GM12891 (cell line): ENCODE data around the gene SMARCA5.

Source experiments
- POLR2A ChIP-seq: IDR thresholded peaks from 2 replicates; pipeline ENCODE4 v1.6.1; 2011; ENCODE audit warnings: low read depth, low read length, control low read depth
- POLR2AphosphoS5 ChIP-seq: IDR thresholded peaks from 2 replicates; pipeline ENCODE4 v1.6.1; 2011; ENCODE audit warnings: low read depth, low read length, control low read depth
- SPI1 ChIP-seq: IDR thresholded peaks from 2 replicates; pipeline ENCODE4 v1.6.1; 2011; ENCODE audit warnings: low read depth, low read length, control low read depth

DNA sequence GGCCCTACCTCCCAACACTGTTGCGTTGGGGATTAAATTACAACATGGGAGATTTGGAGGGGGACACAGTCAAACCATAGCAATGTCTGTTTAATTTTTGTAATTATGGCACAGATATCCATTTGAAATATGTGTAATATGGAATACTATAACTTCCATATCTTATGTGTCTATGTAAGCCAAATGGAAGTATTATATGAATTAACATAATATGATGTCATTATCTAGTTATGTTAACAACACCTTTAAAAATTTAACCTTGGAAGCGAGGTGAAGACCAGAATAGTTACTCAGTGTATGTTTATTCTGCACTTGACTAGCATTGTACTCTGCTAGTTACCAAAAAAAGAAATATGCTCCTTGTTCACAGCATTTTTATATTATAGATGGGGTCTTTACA, 4.3 kb downstream of the SMARCA5 start:
- TF ChIP-seq POLR2AphosphoS5 (no peak), SPI1 (no peak), POLR2A (no peak)
